GM19468 (cell line): Measurements from ENCODE around the gene TIGD4.

ENCODE experiments used
- ATAC-seq: cut with Tn5 transposase; IDR thresholded peaks from one replicate; pipeline ENCODE4 v1.9.1; 2021; ENCODE audit warnings: mild to moderate bottlenecking, moderate library complexity, moderate number of reproducible peaks; ENCODE audit not compliant: unreplicated experiment; ENCODE audit errors: extremely low read depth

Gene TIGD4

DNA sequence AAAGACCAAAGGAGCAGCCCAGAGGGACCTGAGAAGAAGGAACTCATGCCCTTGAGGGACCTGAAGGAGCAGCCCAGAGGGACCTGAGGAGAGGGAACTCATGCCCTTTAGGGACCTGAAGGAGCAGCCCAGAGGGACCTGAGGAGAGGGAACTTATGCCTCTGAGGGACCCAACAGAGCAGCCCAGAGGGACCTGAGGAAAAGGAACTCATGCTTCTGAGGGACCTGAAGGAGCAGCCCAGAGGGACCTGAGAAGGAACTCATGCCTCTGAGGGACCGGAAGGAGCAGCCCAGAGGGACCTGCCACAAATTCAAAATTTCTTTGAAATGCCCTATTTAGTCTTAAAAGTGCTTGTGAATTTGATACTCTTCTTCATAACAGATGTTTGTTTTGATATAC, 51.2 kb downstream of the TIGD4 start:
- ATAC-seq, result no peak

DNA sequence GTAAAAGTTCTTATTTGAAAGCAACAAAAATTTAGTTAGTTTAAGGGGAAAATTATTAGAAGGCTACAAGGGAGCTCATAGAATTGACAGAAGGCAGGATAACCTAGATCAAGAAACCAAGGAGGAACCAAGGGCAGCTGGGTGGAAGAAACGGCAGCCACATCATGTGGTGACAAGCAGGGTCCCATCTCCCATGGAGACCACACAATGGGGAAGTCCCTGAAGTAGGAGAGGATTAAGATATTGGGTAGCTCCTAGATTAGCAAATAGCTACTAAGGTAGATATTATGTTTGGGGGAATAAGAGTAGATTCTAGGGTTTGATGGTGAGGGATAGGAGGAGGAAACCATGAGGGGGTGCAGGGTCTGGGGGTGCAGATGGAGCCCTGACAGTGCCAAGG, 51.7 kb downstream of the TIGD4 start:
- ATAC-seq, result no peak

DNA sequence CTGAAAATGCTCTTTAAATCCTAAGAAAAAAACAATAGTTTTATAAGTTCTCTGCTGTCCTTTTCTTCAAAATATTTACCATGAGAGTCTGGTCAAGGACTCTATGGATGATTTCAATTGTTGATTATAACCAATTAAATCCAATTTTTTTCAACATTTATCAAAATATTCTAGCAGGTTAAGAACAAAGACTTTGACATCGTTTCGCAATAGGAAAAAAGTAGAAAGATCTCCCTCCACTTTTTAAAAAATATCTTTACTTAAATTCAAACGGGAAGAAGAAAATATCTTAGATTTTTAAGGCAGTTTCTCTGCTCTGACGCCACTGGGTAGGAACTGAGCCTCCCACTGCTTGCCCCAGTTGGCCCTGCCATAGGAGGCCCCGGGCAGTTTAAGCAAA, 55.0 kb downstream of the TIGD4 start:
- ATAC-seq, result no peak

DNA sequence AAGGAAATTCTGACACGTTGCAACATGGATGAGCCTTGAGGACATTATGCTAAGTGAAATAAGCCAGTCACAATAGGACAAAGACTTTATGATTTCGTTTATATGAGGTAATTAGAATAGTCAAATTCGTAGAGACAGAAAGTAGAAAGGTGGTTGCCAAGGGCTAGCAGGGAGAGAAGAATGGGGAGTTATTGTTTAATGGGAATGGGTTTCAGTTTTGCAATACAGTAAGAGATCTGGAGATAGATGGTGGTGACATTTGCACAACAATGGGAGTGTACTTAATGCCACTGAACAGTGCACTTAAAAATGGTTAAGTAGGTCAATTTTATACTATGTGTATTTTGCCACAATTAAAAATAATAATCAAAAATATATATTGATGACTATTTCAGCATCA, 56.3 kb downstream of the TIGD4 start:
- no peak for ATAC-seq

DNA sequence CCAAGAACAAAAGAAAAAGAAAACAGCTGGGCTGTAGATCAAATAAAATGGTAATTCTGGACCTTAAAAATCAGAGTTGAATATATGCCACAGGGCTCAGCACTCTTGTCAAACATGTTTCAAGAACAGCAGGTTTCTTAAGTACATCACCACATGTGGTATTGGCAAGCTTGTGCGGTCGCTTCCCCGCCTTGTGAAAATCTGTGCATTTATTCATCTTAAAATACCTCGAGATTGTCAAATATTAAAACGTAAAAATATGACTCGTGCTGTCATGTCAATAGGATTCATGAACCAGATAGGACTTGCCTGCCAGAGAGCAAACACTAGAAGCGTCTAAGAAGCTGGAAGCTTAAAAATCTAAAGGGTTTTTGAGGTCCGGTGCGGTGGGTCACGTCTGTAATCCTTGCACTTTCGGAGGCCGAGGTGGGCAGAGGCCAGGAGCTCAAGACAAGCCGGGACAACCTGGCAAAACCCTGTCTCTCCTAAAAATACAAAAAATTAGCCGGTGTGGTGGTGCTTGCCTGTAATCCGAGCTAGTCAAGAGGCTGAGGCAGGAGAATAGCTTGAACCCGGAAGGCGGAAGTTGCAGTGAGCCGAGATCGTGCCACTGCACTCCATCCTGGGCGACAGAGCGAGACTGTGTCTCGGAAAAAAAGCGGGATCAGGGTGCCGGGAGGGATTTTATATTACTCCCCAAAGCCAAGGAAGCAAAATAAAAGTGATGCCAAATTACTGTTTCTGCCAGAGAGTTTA, 59.6 kb downstream of the TIGD4 start:
- ATAC-seq, result no peak
